Measurements from ENCODE around the gene TACC3.

The TACC3 gene

DNA sequence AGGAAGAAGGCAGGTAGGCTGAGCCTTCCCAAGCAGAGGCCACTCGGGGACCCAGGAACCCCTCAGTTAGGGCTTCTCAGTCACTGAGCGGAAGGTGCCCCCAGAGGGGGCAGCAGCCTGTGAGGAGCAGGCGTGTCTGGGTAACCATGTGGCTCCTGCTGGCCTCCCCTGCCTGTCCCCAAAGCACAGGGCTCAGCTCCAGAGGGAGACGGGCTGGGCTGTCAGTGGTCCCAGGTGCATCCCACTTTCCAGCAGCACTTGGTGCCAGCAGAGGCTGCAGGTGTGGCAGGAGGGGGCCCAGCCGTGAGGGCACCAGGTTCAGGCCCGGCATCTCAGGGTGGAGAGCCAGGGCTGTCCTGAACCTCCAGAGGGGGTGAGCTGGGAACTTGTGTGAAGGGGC is 22.7 kb downstream of the TACC3 start:
- DNase-seq (ENCODE audit: low spot score), result no peak
- TF ChIP-seq CTCF (IDR thresholded peaks at IDR 0.05; ENCODE audit: extremely low read depth, missing control alignments), result no peak

DNA sequence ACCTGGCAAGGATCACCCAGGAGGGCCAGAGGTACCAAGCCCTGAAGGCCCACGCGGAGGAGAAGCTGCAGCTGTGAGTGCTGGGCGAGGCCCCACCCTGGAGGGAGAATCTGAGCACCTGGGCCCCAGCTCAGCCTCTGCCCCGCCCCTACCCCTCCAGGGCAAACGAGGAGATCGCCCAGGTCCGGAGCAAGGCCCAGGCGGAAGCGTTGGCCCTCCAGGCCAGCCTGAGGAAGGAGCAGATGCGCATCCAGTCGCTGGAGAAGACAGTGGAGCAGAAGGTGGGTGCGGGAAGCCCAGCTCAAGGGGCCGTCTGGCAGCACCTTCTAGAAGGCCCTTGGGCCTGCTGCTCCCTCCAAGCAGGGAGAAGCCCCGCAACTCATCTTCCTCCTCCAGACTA is 23.2 kb downstream of the TACC3 start:
- no peak for TF ChIP-seq CTCF (IDR thresholded peaks at IDR 0.05; ENCODE audit: extremely low read depth, missing control alignments)
- DNase-seq (ENCODE audit: low spot score), result no peak

- no peak for TF ChIP-seq CTCF (IDR thresholded peaks at IDR 0.05; ENCODE audit: extremely low read depth, missing control alignments)
- DNase-seq (ENCODE audit: low spot score), result no peak
These were observed 23.8 kb downstream of the TACC3 start for GRCh38 chr4:1745165-1745564.

DNA sequence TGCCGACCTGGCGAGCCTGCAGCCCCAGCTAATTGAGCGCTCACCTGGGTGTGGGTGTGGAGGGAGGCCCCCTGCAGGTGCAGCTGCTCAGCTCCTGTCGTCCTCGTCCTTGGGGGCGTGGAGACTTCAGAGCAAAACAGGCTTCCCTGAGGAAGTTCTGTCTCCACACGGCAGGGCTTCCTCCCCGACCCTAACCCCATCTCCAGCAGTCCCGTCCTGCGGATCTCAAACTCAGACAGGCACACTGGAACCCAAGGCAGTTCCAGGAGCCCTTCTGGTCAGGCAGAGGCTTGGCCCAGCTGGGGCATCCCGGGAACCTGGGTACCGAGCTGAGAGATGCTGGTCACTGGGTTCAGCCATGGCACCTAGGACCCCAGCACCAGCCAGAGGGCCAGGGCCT is 24.4 kb downstream of the TACC3 start:
- no peak for TF ChIP-seq CTCF (IDR thresholded peaks at IDR 0.05; ENCODE audit: extremely low read depth, missing control alignments)
- DNase-seq (ENCODE audit: low spot score), result no peak

- peak; percentile 89 for DNase-seq (ENCODE audit: low spot score)
- TF ChIP-seq CTCF (IDR thresholded peaks at IDR 0.05; ENCODE audit: extremely low read depth, missing control alignments), result peak; percentile 89
These were observed 25.0 kb downstream of the TACC3 start for GRCh38 chr4:1746265-1746691.

- TF ChIP-seq CTCF (IDR thresholded peaks at IDR 0.05; ENCODE audit: extremely low read depth, missing control alignments), result no peak
- peak; percentile 32 for DNase-seq (ENCODE audit: low spot score)
These were observed 25.7 kb downstream of the TACC3 start for GRCh38 chr4:1746919-1747602.

- DNase-seq (ENCODE audit: low spot score), result no peak
- TF ChIP-seq CTCF (IDR thresholded peaks at IDR 0.05; ENCODE audit: extremely low read depth, missing control alignments), result no peak
These were observed 26.3 kb downstream of the TACC3 start for GRCh38 chr4:1747603-1747967.
